Liver (tissue), 9 donors: ENCODE measurements around the gene MAP4K4. TPM values are rescaled to one million over a fixed set of nuclear protein-coding genes. Genes with fewer than 3 reads are reported as not detected.

Experiments
- DNase-seq: peaks from one replicate; pipeline ENCODE4 v3.0.0-alpha.2; 2017; ENCODE audit warnings: low spot score
- H3K27ac ChIP-seq, 2 donors: one replicate each; pipeline ENCODE4 v1.7.0; 2013; ENCODE audit warnings: inconsistent platforms in 2 of 2, low read length in 2 of 2, control low read depth in 1 of 2, low read depth in 1 of 2, mild to moderate bottlenecking in 1 of 2
- H3K27me3 ChIP-seq, 4 donors: one replicate each; pipeline versions ENCODE4 v1.6.1 to v1.7.0; 2013; ENCODE audit warnings: low read length in 3 of 4, inconsistent platforms in 1 of 4, mild to moderate bottlenecking in 1 of 4, moderate library complexity in 1 of 4; ENCODE audit not compliant: control insufficient read depth in 4 of 4, insufficient read depth in 4 of 4
- H3K36me3 ChIP-seq, 4 donors: one replicate each; pipeline versions ENCODE4 v1.6.1 to v1.7.0; 2013; ENCODE audit warnings: low read length in 3 of 4, mild to moderate bottlenecking in 3 of 4, low read depth in 1 of 4, moderate library complexity in 1 of 4; ENCODE audit not compliant: control insufficient read depth in 4 of 4, insufficient read depth in 3 of 4
- H3K4me1 ChIP-seq, 4 donors: one replicate each; pipeline versions ENCODE4 v1.6.1 to v1.7.0; 2013; ENCODE audit warnings: low read length in 3 of 4, mild to moderate bottlenecking in 3 of 4, moderate library complexity in 1 of 4; ENCODE audit not compliant: control insufficient read depth in 4 of 4, insufficient read depth in 4 of 4
- H3K4me3 ChIP-seq, 3 donors: one replicate each; pipeline versions ENCODE4 v1.6.1 to v1.7.0; 2013; ENCODE audit warnings: low read length in 3 of 3, control low read depth in 1 of 3, low read depth in 1 of 3, mild to moderate bottlenecking in 1 of 3
- H3K9ac ChIP-seq, 2 donors: one replicate each; pipeline ENCODE4 v1.7.0; 2013; ENCODE audit warnings: low read length in 2 of 2, mild to moderate bottlenecking in 2 of 2, moderate library complexity in 2 of 2, control low read depth in 1 of 2, low read depth in 1 of 2
- H3K9me3 ChIP-seq, 4 donors: one replicate each; pipeline versions ENCODE4 v1.6.1 to v1.7.0; 2013; ENCODE audit warnings: low read length in 3 of 4; ENCODE audit not compliant: control insufficient read depth in 4 of 4
- EGR1 ChIP-seq, 2 donors: IDR thresholded peaks; 2 replicates each; pipeline ENCODE4 v1.6.1; 2016 to 2018; ENCODE audit warnings: antibody characterized with exemption in 2 of 2, low read depth in 2 of 2
- FOXA1 ChIP-seq: IDR thresholded peaks from 2 replicates; pipeline ENCODE4 v1.6.1; 2016; ENCODE audit warnings: antibody characterized with exemption
- FOXA2 ChIP-seq: IDR thresholded peaks from 2 replicates; pipeline ENCODE4 v1.6.1; 2016; ENCODE audit warnings: antibody characterized with exemption
- GABPA ChIP-seq, 2 donors: IDR thresholded peaks in 1 of 2; conservative IDR thresholded peaks in 1 of 2; 2 replicates each; pipeline ENCODE4 v1.6.1; 2016; ENCODE audit warnings: antibody characterized with exemption in 2 of 2, mild to moderate bottlenecking in 1 of 2, moderate library complexity in 1 of 2
- HNF4A ChIP-seq, 2 donors: conservative IDR thresholded peaks; 2 replicates each; pipeline ENCODE4 v1.6.1; 2016; ENCODE audit warnings: antibody characterized with exemption in 2 of 2, mild to moderate bottlenecking in 2 of 2
- HNF4G ChIP-seq: IDR thresholded peaks from 2 replicates; pipeline ENCODE4 v1.6.1; 2016; ENCODE audit warnings: antibody characterized with exemption
- JUND ChIP-seq, 2 donors: IDR thresholded peaks; 2 replicates each; pipeline ENCODE4 v1.6.1; 2016; ENCODE audit warnings: antibody characterized with exemption in 2 of 2
- NR2F2 ChIP-seq: IDR thresholded peaks from 2 replicates; pipeline ENCODE4 v1.6.1; 2016; ENCODE audit warnings: antibody characterized with exemption
- RAD21 ChIP-seq, 2 donors: IDR thresholded peaks; 2 replicates each; pipeline ENCODE4 v1.6.1; 2016; ENCODE audit warnings: antibody characterized with exemption in 2 of 2, mild to moderate bottlenecking in 2 of 2
- RXRA ChIP-seq, 2 donors: IDR thresholded peaks; 2 replicates each; pipeline ENCODE4 v1.6.1; 2017 to 2018; ENCODE audit warnings: antibody characterized with exemption in 2 of 2, mild to moderate bottlenecking in 1 of 2
- SP1 ChIP-seq: IDR thresholded peaks from 2 replicates; pipeline ENCODE4 v1.6.1; 2018; ENCODE audit warnings: antibody characterized with exemption, mild to moderate bottlenecking
- TAF1 ChIP-seq: conservative IDR thresholded peaks from 2 replicates; pipeline ENCODE4 v1.6.1; 2016; ENCODE audit warnings: antibody characterized with exemption, mild to moderate bottlenecking
- YY1 ChIP-seq: IDR thresholded peaks from 2 replicates; pipeline ENCODE4 v1.6.1; 2016; ENCODE audit warnings: antibody characterized with exemption, mild to moderate bottlenecking
- WGBS: extraction: QIAGEN DNeasy Blood & Tissue Kit; methylation state at CpG from one replicate; pipeline ENCODE4 v1.1.7; 2013; 5-methylcytosine and 5-hydroxymethylcytosine counted together
- polyA plus RNA-seq, 2 donors: library from polyadenylated mRNA; stranded (reverse) in 1 of 2; unstranded in 1 of 2; fragments of 200-250 nt in 1 of 2; fragments of >200 nt in 1 of 2; fragmentation: Nextera tagmentation in 1 of 2; extraction: Ambion mirVana in 1 of 2; gene quantifications; one replicate each; pipeline versions ENCODE4 v1.2.1 to v1.2.3, GENCODE V29; 2013 to 2015
- total RNA-seq, 2 donors: library from RNA; depleted of rRNA; stranded (reverse); fragments of >200 nt; gene quantifications; one replicate each; pipeline ENCODE4 v1.2.3, GENCODE V29; 2014
- TF ChIP-seq, protein P1 (sequence below): fragments of 150-350 bp; IDR thresholded peaks from 2 replicates; pipeline ENCODE4 v1.5.1; 2017; ENCODE audit warnings: improper control_type of control experiment, low read depth, low read length; ENCODE audit not compliant: missing input control
- TF ChIP-seq, protein P2 (sequence below): IDR thresholded peaks from 2 replicates; pipeline ENCODE4 v1.6.1; 2016; ENCODE audit warnings: antibody characterized with exemption
- TF ChIP-seq, protein P3 (sequence below): IDR thresholded peaks from 2 replicates; pipeline ENCODE4 v1.6.1; 2016; ENCODE audit warnings: antibody characterized with exemption
- TF ChIP-seq, protein P4 (sequence below): IDR thresholded peaks from 2 replicates; pipeline ENCODE4 v1.6.1; 2016; ENCODE audit warnings: antibody characterized with exemption
- TF ChIP-seq, protein P5 (sequence below): IDR thresholded peaks from 2 replicates; pipeline ENCODE4 v1.6.1; 2016; ENCODE audit warnings: antibody characterized with exemption, mild to moderate bottlenecking
- donor health status: healthy.
- donor health status: healthy.
- donor health status: healthy.
- donor health status: healthy.
- donor health status: healthy.

The MAP4K4 gene
- total and polyA plus RNA-seq, 4 donors: 9.1 to 40.0 (median 23.6) TPM

DNA sequence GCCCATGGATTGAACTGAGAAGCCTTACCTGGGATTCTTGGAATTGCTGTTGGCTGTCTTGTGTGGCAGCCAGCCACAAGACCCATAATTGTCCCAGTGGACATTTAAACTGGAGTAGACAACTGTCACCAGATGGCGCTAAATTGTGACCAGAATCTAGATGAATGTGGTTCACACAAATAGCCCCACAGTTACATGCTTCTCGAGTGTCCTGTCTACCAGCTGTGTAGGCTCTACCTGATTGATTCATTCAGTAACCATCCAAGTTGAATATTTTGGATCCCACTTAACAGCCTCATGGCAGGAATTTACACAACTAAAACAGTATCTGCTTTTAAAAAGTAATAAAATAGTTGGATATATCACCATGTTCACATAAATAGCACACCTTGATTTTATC lies 73.2 kb downstream of the MAP4K4 start:
- H3K36me3 ChIP-seq: no peaks in the 10 kb centered on the region
- no peaks in the 10 kb centered on the region for H3K9me3 ChIP-seq
- no peaks in the 10 kb centered on the region for H3K27me3 ChIP-seq
- peaks cover 29 to 65% (median 55%) of the 10 kb centered on the region in 4 donors for H3K4me1 ChIP-seq
- DNase-seq: no peak
- H3K9ac ChIP-seq: no peak overlapping the region
- TF ChIP-seq TAF1 (no peak), RAD21 (IDR thresholded peaks at IDR 0.05) (peak; percentile 57 to 73)
- TF ChIP-seq, protein P1, sequence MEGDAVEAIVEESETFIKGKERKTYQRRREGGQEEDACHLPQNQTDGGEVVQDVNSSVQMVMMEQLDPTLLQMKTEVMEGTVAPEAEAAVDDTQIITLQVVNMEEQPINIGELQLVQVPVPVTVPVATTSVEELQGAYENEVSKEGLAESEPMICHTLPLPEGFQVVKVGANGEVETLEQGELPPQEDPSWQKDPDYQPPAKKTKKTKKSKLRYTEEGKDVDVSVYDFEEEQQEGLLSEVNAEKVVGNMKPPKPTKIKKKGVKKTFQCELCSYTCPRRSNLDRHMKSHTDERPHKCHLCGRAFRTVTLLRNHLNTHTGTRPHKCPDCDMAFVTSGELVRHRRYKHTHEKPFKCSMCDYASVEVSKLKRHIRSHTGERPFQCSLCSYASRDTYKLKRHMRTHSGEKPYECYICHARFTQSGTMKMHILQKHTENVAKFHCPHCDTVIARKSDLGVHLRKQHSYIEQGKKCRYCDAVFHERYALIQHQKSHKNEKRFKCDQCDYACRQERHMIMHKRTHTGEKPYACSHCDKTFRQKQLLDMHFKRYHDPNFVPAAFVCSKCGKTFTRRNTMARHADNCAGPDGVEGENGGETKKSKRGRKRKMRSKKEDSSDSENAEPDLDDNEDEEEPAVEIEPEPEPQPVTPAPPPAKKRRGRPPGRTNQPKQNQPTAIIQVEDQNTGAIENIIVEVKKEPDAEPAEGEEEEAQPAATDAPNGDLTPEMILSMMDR: peak; percentile 29
- 68% methylated on average over 2 of the region's 2 CpGs for WGBS
- no peak overlapping the region for H3K4me3 ChIP-seq
- H3K27ac ChIP-seq: no peak overlapping the region

DNA sequence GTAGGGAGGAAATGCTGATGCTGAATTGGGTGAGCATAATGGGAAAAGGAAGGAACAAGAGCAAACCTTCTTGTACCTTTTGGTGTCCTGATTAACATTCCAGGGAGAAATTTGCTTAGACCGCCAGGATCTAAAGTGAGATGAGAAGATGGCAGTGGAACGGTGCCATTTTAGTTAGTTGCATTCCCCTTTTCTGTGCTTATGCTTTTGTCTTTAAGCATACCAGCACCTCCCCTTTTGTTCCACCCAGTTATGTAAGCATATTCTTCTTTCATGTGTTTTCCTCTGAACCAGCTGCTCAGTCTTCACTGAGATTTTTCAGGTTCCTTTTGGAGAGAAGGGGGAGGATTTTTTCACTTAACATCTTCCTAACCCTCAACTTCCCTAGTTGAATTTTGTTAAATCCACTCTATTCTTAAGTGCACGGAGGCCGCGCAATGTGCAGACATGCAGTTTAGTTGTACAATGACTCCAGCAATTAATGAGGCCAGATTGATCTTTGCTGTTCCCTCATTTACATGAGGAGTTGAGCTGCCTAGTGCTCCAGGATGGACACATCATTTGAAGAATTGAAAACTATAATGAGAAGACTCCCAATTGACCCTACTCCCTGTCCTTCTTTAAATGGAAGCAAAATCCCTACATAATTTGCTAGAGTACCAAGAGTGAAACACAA lies 73.9 kb downstream of the MAP4K4 start:
- H3K36me3 ChIP-seq: no peaks in the 10 kb centered on the region
- WGBS: 92% methylated on average over 5 of the region's 5 CpGs
- no peak for TF ChIP-seq HNF4G
- TF ChIP-seq, protein P2, sequence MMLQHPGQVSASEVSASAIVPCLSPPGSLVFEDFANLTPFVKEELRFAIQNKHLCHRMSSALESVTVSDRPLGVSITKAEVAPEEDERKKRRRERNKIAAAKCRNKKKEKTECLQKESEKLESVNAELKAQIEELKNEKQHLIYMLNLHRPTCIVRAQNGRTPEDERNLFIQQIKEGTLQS: no peak
- TF ChIP-seq, protein P3, sequence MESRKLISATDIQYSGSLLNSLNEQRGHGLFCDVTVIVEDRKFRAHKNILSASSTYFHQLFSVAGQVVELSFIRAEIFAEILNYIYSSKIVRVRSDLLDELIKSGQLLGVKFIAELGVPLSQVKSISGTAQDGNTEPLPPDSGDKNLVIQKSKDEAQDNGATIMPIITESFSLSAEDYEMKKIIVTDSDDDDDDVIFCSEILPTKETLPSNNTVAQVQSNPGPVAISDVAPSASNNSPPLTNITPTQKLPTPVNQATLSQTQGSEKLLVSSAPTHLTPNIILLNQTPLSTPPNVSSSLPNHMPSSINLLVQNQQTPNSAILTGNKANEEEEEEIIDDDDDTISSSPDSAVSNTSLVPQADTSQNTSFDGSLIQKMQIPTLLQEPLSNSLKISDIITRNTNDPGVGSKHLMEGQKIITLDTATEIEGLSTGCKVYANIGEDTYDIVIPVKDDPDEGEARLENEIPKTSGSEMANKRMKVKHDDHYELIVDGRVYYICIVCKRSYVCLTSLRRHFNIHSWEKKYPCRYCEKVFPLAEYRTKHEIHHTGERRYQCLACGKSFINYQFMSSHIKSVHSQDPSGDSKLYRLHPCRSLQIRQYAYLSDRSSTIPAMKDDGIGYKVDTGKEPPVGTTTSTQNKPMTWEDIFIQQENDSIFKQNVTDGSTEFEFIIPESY: no peak
- no peak for TF ChIP-seq JUND (IDR thresholded peaks at IDR 0.05)
- no peak for TF ChIP-seq GABPA (IDR thresholded peaks at IDR 0.05 in 1 of 2, conservative IDR thresholded peaks at IDR 0.05 in 1 of 2)
- TF ChIP-seq FOXA2: no peak
- no peak for TF ChIP-seq RAD21 (IDR thresholded peaks at IDR 0.05)
- TF ChIP-seq, protein P4, sequence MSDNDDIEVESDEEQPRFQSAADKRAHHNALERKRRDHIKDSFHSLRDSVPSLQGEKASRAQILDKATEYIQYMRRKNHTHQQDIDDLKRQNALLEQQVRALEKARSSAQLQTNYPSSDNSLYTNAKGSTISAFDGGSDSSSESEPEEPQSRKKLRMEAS: no peak
- TF ChIP-seq EGR1 (IDR thresholded peaks at IDR 0.05; ENCODE audit: low read depth in 2 of 2): no peak
- no peak for TF ChIP-seq SP1
- TF ChIP-seq TAF1: no peak
- TF ChIP-seq YY1: no peak
- no peak for TF ChIP-seq FOXA1
- TF ChIP-seq NR2F2: no peak
- TF ChIP-seq, protein P1: no peak
- no peak for TF ChIP-seq RXRA (IDR thresholded peaks at IDR 0.05)
- no peak for TF ChIP-seq HNF4A (conservative IDR thresholded peaks at IDR 0.05)
- TF ChIP-seq, protein P5, sequence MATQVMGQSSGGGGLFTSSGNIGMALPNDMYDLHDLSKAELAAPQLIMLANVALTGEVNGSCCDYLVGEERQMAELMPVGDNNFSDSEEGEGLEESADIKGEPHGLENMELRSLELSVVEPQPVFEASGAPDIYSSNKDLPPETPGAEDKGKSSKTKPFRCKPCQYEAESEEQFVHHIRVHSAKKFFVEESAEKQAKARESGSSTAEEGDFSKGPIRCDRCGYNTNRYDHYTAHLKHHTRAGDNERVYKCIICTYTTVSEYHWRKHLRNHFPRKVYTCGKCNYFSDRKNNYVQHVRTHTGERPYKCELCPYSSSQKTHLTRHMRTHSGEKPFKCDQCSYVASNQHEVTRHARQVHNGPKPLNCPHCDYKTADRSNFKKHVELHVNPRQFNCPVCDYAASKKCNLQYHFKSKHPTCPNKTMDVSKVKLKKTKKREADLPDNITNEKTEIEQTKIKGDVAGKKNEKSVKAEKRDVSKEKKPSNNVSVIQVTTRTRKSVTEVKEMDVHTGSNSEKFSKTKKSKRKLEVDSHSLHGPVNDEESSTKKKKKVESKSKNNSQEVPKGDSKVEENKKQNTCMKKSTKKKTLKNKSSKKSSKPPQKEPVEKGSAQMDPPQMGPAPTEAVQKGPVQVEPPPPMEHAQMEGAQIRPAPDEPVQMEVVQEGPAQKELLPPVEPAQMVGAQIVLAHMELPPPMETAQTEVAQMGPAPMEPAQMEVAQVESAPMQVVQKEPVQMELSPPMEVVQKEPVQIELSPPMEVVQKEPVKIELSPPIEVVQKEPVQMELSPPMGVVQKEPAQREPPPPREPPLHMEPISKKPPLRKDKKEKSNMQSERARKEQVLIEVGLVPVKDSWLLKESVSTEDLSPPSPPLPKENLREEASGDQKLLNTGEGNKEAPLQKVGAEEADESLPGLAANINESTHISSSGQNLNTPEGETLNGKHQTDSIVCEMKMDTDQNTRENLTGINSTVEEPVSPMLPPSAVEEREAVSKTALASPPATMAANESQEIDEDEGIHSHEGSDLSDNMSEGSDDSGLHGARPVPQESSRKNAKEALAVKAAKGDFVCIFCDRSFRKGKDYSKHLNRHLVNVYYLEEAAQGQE: no peak
- peaks cover 25 to 66% (median 52%) of the 10 kb centered on the region in 4 donors for H3K4me1 ChIP-seq
- no peak for DNase-seq
- H3K4me3 ChIP-seq: no peak overlapping the region
- H3K27me3 ChIP-seq: no peaks in the 10 kb centered on the region
- no peaks in the 10 kb centered on the region for H3K9me3 ChIP-seq
- no peak overlapping the region for H3K9ac ChIP-seq
- H3K27ac ChIP-seq: peak overlapping the region; percentile 4 to 46
